ENCODE results near the gene CASQ2.

The CASQ2 gene

DNA sequence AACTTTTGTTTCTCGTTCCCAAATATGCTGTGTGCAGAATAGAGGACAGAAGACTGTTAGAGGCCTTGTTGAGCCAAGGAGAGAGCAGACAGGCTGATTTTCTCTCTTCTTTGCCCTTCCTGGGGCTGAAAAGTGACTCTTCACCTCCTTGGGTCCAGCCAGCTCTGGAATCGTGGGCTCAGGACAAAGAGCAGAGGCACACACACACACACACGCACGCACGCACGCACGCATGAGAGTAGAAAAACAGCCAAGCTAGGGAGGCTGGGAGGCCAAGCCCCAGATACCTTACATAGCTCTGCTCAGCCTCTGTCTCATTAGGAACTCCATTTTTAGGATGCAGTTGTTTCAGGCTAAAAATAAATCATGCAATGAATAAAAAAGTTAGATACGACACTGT, at the start of gene CASQ2:
CASQ2 (minus strand) TSS at position 166 of the 400 bp plus-strand sequence. CDS start 173 bp downstream, outside the sequence.
- DNase-seq (ENCODE audit: low read depth, low spot score): no peak

DNA sequence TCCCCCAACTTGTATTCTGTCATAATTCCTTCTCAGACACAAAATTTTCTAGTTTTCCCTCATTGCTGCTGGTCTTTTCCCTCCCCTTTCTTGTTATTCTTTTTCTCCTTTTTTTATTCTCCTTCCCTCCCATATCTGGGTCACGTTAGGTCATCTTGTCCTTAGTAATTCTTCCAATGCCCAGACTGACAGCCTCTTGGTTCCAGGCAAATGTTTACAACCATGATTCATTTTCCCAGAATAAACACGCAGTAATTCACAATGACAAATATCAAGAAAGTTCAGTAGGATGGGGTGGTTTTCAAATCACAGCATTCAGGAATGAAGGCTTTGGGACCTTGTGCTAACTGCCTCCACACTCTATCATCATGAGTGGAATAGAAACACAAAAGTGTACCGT, 47.2 kb upstream of the CASQ2 start:
- DNase-seq (ENCODE audit: low read depth, low spot score): no peak

DNA sequence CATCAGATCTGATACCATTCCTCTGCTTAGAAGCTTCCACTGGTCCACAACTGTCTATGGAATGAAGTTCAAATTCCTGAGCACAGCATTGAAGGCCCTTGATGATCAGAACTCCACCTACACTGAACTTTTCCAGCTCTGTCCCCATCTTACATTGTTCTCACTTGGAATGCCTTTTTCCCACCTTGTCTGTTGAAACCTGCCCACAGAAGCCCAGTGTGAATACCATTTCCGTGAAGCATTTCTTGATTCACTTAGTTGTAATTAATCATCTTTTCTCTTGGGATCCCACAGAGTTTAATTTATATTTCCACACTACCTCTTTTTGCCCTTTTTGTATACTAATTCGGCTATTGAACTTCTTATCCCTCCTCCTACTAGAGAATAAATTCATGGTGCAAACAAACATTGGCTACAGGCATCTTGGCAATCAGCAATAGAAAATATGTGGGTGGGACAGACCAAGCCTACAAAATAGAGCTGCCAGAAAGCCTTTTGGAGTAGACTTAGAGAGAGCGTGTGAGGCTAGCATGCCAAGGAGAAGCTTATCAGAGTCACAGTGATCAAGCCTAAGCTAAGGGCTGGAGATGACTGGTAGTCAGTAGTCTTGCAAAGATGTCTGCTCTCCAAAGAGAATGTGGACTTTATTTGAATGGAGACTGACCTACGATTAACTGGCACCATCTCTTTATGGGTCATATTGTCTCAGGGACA, 46.3 kb upstream of the CASQ2 start:
- DNase-seq (ENCODE audit: low read depth, low spot score): no peak

DNA sequence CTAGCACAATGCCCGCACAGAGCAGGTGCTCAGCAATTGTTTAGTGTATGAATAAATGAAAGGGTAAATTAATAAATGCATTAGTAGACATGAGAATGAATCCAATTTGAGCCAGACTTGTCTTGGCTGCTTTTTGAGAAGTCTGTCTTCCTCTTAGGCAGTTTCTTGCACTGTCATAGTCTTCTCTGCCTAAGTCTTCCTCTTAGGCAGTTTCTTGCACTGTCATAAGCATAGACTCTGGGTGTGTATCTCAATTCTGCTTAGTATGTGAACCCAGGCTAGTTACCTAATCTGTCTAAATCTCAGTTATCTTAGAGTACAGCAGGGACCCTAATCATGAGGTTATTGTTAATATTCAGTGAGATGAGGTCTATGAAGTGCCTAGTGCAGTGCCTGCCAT, 45.2 kb upstream of the CASQ2 start:
- DNase-seq (ENCODE audit: low read depth, low spot score): no peak

DNA sequence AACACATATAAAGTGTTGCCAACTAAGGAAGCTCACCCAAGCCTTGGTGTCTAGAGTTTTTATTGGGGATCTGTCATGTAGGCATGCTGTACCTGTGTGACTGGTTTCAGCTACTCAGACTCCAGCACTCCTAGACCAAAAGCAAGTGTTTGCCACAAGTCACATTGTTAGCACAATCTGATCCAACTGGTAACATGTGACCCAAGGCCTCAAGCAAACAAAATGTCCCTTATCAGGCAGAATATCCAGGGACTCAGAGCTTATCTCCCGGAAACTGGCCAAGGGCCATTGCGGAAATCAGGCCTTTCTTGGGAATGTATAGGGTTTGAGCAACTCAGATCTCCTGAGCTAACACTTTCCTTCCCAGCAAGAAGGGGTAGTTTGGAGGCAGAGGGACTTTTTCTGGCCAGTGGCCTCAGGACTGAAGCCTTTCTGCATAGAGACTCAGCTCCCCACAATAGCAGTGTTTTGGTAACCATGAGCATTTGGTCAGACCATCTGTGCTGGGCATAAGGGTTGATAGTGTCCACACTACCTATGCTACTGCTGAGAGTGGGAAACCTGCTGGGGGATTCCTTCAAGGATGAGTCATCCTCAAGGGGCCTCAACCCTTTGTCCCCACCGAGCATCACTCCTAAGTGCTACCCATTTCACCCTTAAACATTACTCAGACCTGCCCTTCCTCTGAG, 42.8 kb upstream of the CASQ2 start:
- DNase-seq (ENCODE audit: low read depth, low spot score): no peak

DNA sequence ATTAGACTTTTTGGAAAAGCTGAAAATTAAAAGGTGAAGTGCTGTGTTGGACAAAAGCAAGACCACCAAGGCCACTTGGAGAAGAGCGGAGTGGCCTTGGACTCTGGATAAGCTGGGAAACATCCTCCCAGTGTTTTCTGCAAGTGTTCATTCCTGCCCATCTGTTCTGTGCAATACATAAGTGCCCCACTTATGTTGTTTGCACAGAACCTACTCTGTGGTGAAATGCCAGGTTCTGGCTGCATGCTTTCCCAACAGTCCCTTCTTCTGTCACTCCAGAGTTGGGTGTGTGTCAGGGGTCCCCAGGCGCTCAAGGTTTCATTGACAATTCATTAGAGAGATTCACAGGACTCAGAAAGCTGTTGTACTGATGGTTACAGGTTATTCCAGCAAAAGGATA, 42.1 kb upstream of the CASQ2 start:
- DNase-seq (ENCODE audit: low read depth, low spot score): no peak

DNA sequence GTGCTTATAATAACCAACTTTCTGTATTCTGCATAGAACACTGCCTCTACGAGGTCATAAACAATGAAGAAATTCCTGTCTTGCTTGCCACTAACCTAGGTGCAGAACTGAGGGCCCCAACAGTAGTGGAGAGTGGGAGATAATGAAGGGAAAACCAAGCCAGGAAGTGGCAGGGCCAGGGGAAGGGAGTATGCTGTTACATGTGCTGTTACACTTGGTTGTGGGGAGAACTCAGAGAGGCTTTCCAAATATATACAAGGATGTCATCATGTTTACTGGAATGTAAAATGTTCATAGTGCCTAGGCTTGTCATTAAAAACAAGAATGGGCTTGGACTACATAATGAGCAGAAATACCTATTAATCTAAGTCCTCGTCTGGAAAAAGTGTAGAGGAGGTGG, 41.3 kb upstream of the CASQ2 start:
- no peak for DNase-seq (ENCODE audit: low read depth, low spot score)

DNA sequence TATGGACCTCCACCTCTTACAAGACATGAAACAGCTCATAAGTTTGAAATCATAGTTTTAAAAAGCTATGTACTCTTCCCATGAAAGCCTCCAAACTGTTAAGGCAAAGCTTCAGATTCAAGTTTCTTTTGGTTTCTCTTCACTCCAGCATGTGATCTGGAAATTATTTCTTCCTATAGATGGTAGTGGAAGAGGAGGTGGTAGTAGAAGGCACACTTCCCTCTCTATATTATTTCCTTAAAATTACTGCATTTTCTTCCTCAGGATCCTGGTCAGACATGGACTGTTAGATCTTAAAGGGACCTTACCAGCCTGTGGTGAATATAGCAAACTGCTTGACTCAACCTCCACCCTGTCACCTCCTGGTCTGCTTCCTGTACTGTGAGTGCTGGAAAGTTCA, 40.6 kb upstream of the CASQ2 start:
- DNase-seq (ENCODE audit: low read depth, low spot score): no peak

DNA sequence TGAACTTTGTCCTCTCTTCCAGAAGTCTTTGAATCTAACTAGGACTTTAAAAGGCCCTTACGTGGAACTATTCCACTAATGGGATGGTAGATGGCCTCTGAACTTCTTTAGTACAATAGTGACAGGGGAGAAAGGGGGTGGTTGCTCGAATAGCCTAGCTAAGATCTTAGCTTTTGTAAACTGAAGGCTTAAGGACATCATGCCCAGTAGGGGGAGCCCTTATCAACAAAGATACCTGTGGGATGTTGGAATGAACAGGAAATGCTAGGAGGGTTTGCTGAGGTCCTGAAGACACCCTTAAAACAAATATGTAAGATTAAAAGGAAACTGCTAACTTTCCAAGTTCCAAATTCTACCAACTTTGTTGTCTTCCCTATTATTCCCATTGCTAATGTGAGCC, 39.2 kb upstream of the CASQ2 start:
- DNase-seq (ENCODE audit: low read depth, low spot score): peak; percentile 61

DNA sequence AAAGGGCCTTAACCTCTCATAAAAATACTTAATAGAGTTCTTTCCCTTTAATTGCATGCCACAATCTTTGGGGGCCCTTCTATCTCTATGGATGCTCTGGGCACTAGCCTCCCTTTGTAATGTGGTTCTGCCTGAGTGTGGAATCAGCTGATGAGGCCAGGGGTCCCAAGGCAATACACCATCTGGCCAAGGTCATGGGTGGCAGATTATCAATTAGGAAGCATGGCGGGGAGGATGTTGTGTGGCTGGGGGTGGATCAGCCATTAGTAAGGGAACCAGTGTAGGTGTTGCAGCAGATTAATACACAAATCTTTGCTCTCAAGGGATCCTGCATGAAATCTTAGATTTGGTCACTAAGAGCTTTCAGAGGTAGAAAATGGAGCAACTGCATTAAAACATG, 37.1 kb upstream of the CASQ2 start:
- no peak for DNase-seq (ENCODE audit: low read depth, low spot score)

DNA sequence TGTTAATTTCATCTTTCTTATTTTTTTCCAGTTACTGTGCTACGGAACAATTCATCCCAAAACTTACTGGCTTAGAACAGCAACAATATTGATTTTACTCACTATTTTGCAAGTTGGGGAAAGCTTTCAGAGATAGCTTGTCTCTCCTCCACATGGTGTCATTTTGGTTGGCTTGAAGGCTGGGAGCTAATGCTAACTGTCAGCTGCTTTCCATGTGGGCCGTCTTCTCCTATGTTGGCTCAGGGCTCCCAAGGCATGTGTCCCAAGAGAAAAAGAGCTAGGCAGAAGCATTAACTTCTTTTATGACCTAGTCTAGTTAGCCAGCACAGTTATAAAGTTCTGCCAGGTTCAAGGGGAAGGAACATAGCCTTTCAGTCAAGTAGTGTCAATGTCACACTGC, 33.9 kb upstream of the CASQ2 start:
- no peak for DNase-seq (ENCODE audit: low read depth, low spot score)

DNA sequence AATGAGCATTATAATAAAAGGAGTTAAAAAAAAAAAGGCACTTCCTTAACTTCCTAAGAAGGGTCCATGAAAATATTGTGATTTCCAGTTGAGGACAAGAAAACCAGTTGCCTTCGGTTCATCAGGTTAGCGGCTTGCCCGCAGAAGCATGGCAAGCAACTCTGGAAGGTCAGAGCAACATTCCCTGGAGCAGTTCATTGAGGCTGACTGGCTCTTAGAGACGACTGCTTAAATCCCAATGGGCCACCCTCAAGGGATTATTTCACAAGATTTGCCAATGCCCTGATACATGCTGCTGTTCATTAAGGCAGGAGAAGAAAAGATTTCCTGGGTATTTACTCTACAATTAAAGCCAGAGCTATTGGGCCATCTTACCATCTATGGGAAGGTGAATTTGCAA, 29.0 kb upstream of the CASQ2 start:
- no peak for DNase-seq (ENCODE audit: low read depth, low spot score)

DNA sequence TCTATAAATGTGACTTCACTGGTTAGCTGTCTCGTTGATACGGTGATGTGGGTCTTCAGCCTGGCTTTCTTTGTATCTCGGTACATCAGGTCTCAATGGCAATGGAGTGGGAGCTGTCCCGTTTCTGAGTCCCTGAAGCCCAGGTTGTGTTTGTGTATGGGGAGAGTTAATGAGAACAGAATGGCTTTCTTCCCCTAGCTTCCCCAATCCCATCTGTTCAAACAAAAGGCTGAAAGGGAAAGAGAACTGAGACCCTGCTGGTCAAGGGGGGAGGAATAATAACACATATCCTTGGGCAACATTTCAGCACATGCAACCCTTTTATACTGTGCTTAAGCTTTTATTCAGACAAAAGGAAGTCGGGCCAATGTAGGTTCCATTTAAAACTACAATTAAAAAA, 28.4 kb upstream of the CASQ2 start:
- DNase-seq (ENCODE audit: low read depth, low spot score): peak; percentile 42

DNA sequence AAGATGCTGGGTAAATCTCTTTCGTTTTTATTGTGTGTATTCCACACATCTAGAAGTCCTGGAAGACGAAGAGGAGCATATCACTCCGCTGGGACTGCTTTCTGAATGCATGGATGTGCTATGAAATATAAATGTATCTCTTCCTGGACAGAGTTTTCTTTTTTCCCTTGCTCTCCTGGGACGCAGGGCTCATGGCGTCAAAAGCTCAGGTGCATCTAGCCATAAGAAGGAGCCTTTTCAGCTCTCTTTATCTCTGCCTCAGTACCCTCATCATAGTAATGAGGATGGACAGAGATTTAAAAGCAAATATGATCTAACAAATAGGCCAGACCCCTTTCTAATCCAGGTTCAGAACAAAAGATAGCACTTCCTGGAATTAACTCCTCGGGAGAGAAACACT, 27.5 kb upstream of the CASQ2 start:
- DNase-seq (ENCODE audit: low read depth, low spot score): no peak

DNA sequence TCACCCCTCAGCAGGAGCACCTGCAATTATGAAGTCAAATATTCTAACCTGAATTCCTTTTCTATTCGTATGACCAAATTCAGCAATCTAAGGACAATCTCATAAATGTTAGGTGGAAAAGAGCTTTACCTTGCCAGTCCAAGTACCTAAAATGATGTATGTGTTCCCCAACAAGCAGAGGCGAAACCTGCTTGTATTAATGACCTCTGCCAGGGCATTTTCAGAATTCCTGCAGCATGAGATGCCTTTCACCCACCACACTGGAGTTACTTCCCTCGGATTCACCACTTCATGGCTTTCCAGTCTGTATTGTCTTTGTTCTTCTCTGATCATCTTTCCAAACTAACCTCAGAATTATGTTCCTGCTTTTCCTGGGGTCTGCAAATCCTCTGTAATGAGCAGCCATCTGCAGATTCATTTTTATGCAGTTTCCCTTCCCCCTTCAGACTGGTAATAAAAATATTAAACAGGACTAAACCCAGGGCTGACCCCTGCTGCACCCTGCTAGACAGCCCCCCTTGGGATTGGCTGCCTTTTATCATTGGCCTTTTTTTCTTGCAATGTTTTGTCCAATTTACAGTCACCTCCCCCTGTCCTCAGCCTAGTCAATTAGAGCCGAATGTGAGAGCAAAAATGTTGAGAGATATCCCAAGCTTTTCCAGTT, 26.6 kb upstream of the CASQ2 start:
- DNase-seq (ENCODE audit: low read depth, low spot score): no peak

DNA sequence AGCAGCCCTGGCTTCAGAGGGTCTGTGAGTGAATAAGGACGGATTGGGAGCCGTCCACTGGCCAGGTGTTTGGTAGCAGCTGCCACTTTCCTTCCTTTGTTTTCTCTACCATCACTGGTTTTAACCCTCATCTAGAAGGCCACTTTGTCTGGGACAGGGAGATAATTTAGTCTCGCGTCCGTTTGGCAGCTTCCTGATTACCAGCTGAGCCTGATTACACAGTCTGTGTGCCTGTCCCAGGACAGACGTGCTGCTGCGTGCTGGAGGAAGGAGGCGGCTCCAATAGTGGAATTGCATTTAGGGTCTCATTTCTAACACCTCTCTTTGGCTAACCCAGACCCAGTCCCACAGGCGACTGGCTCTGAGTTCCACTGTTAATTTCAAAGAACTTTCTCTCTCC, 24.6 kb upstream of the CASQ2 start:
- DNase-seq (ENCODE audit: low read depth, low spot score): no peak

DNA sequence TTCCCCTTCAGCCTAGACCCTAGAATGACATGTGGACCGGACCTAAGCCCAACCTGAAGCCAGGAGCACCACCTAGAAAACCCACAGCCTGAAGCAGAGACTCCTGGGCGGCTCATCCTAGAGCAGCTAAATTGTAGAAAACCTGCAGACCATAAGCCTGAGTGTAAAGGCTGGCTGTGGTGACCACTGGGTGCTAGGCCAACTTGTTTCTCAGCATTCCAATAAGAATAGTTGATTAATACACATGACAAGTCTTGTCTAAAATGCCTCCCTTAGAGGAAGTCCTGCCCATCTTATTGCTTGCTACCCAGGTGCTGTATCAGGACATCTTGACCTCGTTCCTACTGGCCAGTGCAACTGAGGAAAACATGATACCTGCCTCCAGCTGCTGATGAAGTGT, 23.3 kb upstream of the CASQ2 start:
- no peak for DNase-seq (ENCODE audit: low read depth, low spot score)

DNA sequence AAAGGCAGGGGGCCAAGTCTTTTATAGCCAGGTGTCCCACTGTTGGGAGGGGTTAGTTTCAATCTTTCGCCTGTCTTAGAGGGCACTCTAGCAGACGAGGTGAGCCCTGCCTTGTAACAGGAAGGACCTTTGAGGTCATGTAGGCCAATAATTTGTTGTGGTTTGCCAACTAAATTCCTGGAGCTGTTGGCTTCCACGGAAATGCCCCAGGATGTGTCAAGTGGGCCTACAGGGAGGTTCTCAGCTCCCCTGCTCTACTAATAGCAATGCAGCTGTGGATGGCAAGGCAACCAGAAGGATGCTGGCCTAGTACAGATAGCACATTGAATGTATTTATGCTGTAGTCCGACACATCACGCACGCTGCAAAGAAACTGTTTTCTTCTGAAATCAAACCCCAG, 22.3 kb upstream of the CASQ2 start:
- no peak for DNase-seq (ENCODE audit: low read depth, low spot score)

DNA sequence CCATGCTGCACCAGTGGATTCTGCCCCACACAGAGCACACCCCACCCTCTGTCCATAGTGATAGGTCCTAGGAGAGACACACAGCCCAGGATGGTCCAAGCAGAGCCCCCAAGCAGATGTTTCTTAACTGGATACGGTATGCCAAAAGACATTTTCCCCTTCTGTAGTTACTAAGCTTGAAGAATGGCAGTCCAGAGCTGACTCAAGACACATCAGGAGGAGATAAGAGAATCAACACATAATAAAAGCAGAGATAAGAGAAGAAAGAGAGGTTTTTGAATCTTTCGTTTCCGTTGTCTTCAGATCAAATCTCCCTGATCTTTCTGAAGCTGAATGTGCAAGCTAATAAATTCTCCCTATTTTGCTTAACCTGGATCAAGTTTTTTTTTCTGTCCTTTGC, 21.8 kb upstream of the CASQ2 start:
- DNase-seq (ENCODE audit: low read depth, low spot score): no peak

DNA sequence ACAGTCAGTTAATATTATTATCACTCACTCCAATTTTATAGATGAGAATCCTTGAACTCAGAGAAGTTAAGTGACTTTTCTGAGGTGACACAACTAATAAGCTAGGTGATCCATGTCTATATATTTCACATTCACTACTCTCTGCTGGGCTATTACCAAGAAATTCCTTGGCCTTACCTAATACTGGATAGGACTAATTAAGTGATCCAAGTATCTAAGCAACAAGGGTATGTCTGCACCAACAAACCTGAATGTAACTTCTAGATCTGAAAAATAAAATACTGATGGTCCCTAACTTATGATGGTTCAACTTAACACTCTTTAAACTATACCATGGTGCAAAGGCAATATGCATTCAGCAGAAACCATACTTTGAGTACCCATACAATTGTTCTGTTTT, 14.8 kb upstream of the CASQ2 start:
- no peak for DNase-seq (ENCODE audit: low read depth, low spot score)

DNA sequence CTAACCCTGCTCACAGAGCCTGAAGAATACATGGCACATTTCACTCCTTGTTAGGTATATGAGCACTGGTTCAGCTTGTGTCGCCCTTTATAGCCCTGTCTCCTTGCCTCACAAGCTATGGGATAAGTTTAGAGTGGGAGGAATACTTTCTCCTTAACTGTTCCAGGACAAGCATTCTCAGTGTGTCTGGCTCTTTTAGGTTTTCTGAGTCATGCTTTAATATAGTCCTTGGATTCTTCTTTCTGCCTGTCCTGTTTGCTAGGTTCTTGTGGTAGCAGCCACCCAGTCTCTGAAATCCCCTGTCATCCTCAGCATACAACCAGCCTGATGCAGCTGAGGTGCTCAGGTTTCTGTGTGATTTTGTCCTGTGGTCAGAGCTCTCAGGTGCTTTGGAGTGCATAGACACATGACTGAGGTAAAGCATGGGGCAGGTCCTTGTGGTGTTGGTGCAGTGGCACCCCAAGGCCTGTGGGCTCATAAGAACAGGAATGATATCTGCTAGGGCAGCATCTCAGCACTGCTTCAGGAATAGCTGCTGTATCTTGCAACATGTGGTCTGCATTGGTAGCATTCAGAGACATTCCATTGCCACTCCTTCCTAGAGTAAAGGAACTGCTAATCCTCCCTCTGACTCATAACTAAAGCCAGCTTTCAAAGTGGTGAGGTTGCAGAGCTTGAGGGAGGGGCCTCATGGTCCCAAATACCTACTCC, 14.2 kb upstream of the CASQ2 start:
- DNase-seq (ENCODE audit: low read depth, low spot score): no peak

DNA sequence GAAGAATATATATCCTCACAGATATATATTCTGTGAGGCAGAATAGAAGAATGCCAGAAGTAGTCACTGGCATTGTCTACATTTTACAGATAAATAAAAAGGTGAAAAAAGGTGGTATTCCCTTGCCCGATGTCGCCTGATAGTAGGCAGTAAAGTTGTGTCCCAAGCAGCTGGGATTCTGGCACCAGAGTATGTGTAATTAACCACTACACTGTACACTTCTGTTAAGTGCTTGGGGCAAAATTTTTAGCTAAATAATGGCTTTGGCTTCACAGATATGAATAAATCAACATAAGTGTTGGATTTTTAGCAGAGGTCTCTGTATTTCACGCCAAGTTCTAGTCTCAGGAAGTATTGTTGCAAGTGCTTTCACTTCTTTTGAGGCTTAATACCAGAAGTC, 13.3 kb upstream of the CASQ2 start:
- no peak for DNase-seq (ENCODE audit: low read depth, low spot score)

Measured in iPS DF 19.7 (cell line).